Right lobe of liver (tissue), 6 donors: ENCODE results near the gene TOMM40L. TPM values are rescaled to one million over a fixed set of nuclear protein-coding genes. Genes with fewer than 3 reads are reported as not detected.
"Not testable (repeated sequence)": the region's sequence is repeated elsewhere in the genome, so short reads cannot be mapped to it uniquely, and the experiment has no call there.

Experiments
- ATAC-seq, 4 donors: fragments of 200-7000 bp; cut with Tn5 transposase; one replicate each; pipeline ENCODE4 v1.9.1; 2020; ENCODE audit warnings: mild to moderate bottlenecking in 4 of 4, moderate library complexity in 4 of 4
- DNase-seq, 3 donors: peaks; one replicate each; pipeline ENCODE4 v3.0.0-alpha.2; 2020
- H3K27ac ChIP-seq, 3 donors: fragments of 200-600 bp; one replicate each; pipeline ENCODE4 v1.8.0; 2022
- H3K27me3 ChIP-seq, 2 donors: fragments of 200-600 bp; one replicate each; pipeline ENCODE4 v1.8.0; 2022
- H3K36me3 ChIP-seq, 4 donors: fragments of 200-600 bp; sonication (generic) in 1 of 4; one replicate each; pipeline versions ENCODE4 v1.5.1 to v1.8.0; 2017 to 2022; ENCODE audit warnings: control low read depth in 1 of 4
- H3K4me1 ChIP-seq, 4 donors: fragments of 200-600 bp; sonication (generic) in 1 of 4; one replicate each; pipeline versions ENCODE4 v1.5.1 to v1.8.0; 2017 to 2022; ENCODE audit warnings: control low read depth in 1 of 4
- H3K4me3 ChIP-seq, 3 donors: fragments of 200-600 bp; one replicate each; pipeline ENCODE4 v1.8.0; 2022
- H3K9me3 ChIP-seq, 4 donors: fragments of 200-600 bp; sonication (generic) in 1 of 4; one replicate each; pipeline versions ENCODE4 v1.5.1 to v1.8.0; 2017 to 2022; ENCODE audit warnings: control low read depth in 1 of 4
- CTCF ChIP-seq, 4 donors: fragments of 200-600 bp in 3 of 4; fragments of 450-650 bp in 1 of 4; IDR thresholded peaks; one replicate each; pipeline versions ENCODE4 v1.5.1 to v1.8.0; 2016 to 2022; ENCODE audit warnings: antibody characterized with exemption in 4 of 4, mild to moderate bottlenecking in 2 of 4
- POLR2A ChIP-seq: fragments of 450-650 bp; IDR thresholded peaks from one replicate; pipeline ENCODE4 v1.6.1; 2017; ENCODE audit warnings: antibody characterized with exemption, mild to moderate bottlenecking
- WGBS: methylation state at CpG from one replicate; pipeline ENCODE4 v1.1.6; 2018; ENCODE audit warnings: low coverage, low lambda C conversion rate; ENCODE audit not compliant: insufficient coverage; ENCODE audit errors: missing lambda C conversion rate; 5-methylcytosine and 5-hydroxymethylcytosine counted together
- intact Hi-C, 2 donors: fragments of 100-400 bp; cut with DNase I; formaldehyde crosslinking; loops; one replicate each; pipeline versions ENCODE4 v1.11.2 to v1.14.1; 2022
- total RNA-seq, 6 experiments: library from RNA; depleted of rRNA in 2 of 6; stranded (reverse); fragments of >200 nt in 2 of 6; fragmentation: NEBNext Ultra II Directional in 3 of 6; extraction: Animal tissue kit (Norgen Biotek cat#: 25700) in 3 of 6; gene quantifications; one replicate each; pipeline versions ENCODE4 v1.1.0 to v1.2.4, GENCODE V29; 2016 to 2023
- donor health status: DM: no; HTN: yes; CAD: no.
- donor health status: DM: no; HTN: no; CAD: no.
- donor health status: DM: no; HTN: no; CAD: no.
- donor health status: DM: no; HTN: yes; CAD: no.
- donor health status: DM: no; HTN: yes; CAD: no.

The TOMM40L gene
- total RNA-seq, 6 experiments from 2014 or later = 4.3 to 18.5 (median 8.1) TPM

- ATAC-seq = no peak
- TF ChIP-seq CTCF (IDR thresholded peaks at IDR 0.05) (no peak), POLR2A (no peak)
- WGBS = 86% methylated on average over 4 of the region's 7 CpGs
These were observed 25.0 kb downstream of the TOMM40L start for GRCh38 chr1:161250829-161251228.

DNA sequence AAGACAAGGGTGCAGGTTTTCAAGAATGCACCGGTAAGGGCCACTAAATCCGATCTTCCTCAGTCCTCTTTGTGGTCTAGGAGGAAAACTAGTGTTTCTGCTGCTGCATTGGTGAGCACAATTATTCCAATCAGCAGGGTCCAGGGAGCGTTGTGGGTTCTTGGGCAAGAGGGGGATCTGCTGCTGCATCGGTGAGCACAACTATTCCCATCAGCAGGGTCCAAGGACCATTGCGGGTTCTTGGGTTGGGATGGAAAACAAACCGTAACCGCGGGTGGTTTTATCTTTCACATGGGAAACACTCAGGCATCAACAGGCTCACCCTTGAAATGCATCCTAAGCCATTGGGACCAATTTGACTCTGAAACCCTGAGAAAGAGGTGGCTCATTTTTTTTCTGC lies 25.7 kb downstream of the TOMM40L start:
- Histone ChIP-seq H3K27ac (no peak overlapping the region), H3K36me3 (no peaks in the 10 kb centered on the region), H3K4me3 (no peak overlapping the region), H3K9me3 (no peaks in the 10 kb centered on the region), H3K4me1 (peaks cover 0 to 20% (median 0%) of the 10 kb centered on the region in 4 donors), H3K27me3 (no peaks in the 10 kb centered on the region)
- DNase-seq (no peak), ATAC-seq (no peak)
- TF ChIP-seq POLR2A (no peak), CTCF (IDR thresholded peaks at IDR 0.05) (no peak)
- intact Hi-C loops = no loop called here
- 91% methylated on average over 8 of the region's 8 CpGs for WGBS

More at GRCh38 chr1:161250829-161251228, 25.0 kb downstream of the TOMM40L start:
- intact Hi-C loops = no loop called here
- DNase-seq = no peak
- Histone ChIP-seq H3K9me3 (no peaks in the 10 kb centered on the region), H3K4me1 (peaks cover 0 to 12% (median under 1%) of the 10 kb centered on the region in 4 donors), H3K36me3 (no peaks in the 10 kb centered on the region), H3K4me3 (no peak overlapping the region), H3K27ac (no peak overlapping the region), H3K27me3 (no peaks in the 10 kb centered on the region)

DNA sequence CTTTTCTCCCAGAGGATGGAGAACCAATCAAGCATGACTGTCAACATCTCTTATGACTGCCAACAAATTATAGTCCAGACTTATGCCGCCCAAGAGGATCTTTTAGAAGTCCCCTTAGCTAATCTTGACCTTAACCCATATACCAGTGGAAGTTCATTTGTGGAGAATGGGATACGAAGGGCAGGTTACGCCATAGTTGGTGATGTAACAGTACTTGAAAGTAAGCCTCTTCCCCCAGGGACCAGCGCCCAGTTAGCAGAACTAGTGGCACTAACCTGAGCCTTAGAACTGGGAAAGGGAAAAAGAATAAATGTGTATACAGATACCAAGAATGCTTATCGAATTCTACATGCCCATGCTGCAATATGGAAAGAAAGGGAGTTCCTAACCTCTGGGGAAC lies 29.4 kb downstream of the TOMM40L start:
- intact Hi-C loops, H3K27me3 ChIP-seq, H3K9me3 ChIP-seq, H3K36me3 ChIP-seq: not testable (repeated sequence)
- 39% methylated on average over 5 of the region's 5 CpGs for WGBS
- peak in 1 of 4 donors; percentile 6 for ATAC-seq
- Histone ChIP-seq H3K27ac (peak overlapping the region in 2 of 3 donors; percentile 75 to 76), H3K4me3 (peak overlapping the region in 1 of 3 donors; percentile 16), H3K4me1 (peaks cover 0 to 24% (median 0%) of the 10 kb centered on the region in 4 donors)
- DNase-seq = peak in 1 of 3 donors; percentile 76

GRCh38 chr1:161255955-161256520 lies 30.2 kb downstream of the TOMM40L start:
- H3K27me3 ChIP-seq, H3K36me3 ChIP-seq, DNase-seq, intact Hi-C loops, H3K9me3 ChIP-seq, ATAC-seq: not testable (repeated sequence)
- peak overlapping the region in 2 of 3 donors; percentile 75 to 76 for H3K27ac ChIP-seq
- 28% methylated on average over 4 of the region's 4 CpGs for WGBS
- H3K4me1 ChIP-seq = peaks cover 0 to 32% (median 0%) of the 10 kb centered on the region in 4 donors
- H3K4me3 ChIP-seq = peak overlapping the region in 1 of 3 donors; percentile 4

GRCh38 chr1:161257109-161257508 lies 31.2 kb downstream of the TOMM40L start:
- peaks cover 0 to 38% (median 0%) of the 10 kb centered on the region in 4 donors for H3K4me1 ChIP-seq
- peak overlapping the region in 1 of 3 donors; percentile 76 for H3K27ac ChIP-seq
- H3K9me3 ChIP-seq, H3K4me3 ChIP-seq, H3K27me3 ChIP-seq, ATAC-seq, H3K36me3 ChIP-seq, intact Hi-C loops, DNase-seq: not testable (repeated sequence)
- 100% methylated on average over 3 of the region's 5 CpGs for WGBS

DNA sequence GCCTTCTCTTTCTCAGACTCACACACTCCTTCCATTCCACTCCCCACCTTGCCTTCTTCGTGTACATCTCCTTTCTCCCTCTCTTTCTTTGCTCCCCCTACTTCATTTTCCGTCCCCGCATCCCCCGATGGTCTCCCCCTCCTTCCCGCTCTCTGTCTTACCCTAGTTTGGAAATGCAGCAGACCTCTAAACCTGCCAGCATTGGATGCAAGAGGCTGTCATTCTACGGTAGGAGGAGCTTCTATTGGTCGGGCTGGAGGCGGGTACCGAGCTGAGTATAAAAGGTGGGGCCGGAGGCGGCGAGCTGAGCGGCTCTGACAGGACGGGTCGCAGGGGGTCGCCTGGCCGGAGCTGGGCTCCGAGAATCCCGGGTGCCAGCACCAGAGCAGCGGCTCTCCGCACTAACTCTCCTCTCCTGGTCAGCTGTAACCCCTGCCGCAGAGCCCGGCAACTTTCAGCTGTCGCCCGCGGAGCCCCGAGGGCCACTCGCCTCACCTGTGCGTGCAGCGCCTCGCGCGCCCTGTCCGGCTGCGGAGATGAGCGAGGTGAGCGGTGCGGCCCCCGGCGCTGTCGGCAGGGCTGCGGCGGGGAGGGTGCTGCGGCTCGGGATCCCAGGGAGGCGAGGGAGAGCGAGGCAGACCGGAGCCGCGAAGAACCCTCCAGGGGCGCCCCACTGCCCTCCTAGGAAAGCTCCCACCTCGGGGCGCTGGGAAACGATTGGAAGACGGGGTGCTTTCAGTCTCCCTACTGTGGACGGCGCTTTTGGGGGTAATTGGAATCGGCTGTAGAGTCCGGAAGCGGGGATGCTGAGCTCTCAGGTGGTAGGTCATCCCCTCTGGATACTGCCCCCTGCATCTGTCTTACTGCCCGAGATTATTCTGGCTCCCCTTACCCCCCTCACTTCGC lies 32.8 kb downstream of the TOMM40L start, which contains the start of gene PCP4L1:
Gene PCP4L1 (plus strand): TSS at position 307 of the 906 bp plus-strand sequence. CDS start 230 bp downstream, at position 537.
- Histone ChIP-seq H3K4me3 (peak within 1 kb of the TSS; percentile 56 to 75 (median 64)), H3K9me3 (no peaks in the 10 kb centered on the region), H3K27me3 (no peaks in the 10 kb centered on the region), H3K4me1 (peaks cover 0 to 38% (median 0%) of the 10 kb centered on the region in 4 donors), H3K36me3 (no peaks in the 10 kb centered on the region), H3K27ac (peak within 1 kb of the TSS in 1 of 3 donors; percentile 44)
- WGBS = 2% methylated on average over 26 of the region's 62 CpGs
- peak; percentile 95 to 98 (median 98) for ATAC-seq
- DNase-seq = peak; percentile 78 to 88 (median 84)
- TF ChIP-seq POLR2A = peak; percentile 68
- TF ChIP-seq CTCF (IDR thresholded peaks at IDR 0.05) = no peak
- intact Hi-C loops = no loop called here
